Bronchial epithelial cell (primary cell): ENCODE data around the gene ATP8B2. TPM values are rescaled to one million over a fixed set of nuclear protein-coding genes. Genes with fewer than 3 reads are reported as not detected.
A peak's percentile ranks its signal among the peaks of the same experiment; 100 is the strongest.

Source experiments
- DNase-seq: peaks from one replicate; pipeline ENCODE4 v3.0.0-alpha.2; 2010; ENCODE audit warnings: low read depth
- FAIRE-seq: peaks from 2 replicates; lab custom pipeline; 2011; peaks lifted over from hg19 to GRCh38; lab: Jason Lieb, UNC
- H3K27me3 ChIP-seq: 2 replicates; pipeline ENCODE4 v1.5.1; 2011; ENCODE audit warnings: low read length; ENCODE audit not compliant: control insufficient read depth, insufficient read depth
- H3K36me3 ChIP-seq: 2 replicates; pipeline ENCODE4 v1.5.1; 2011; ENCODE audit warnings: low read length; ENCODE audit not compliant: control insufficient read depth, insufficient read depth
- H3K4me3 ChIP-seq: 2 replicates; pipeline ENCODE4 v1.5.1; 2011; ENCODE audit warnings: mild to moderate bottlenecking, low read depth, low read length, control low read depth
- total RNA-seq: library from RNA; depleted of rRNA; stranded (reverse); fragments of >200 nt; gene quantifications from 2 replicates; pipeline ENCODE4 v1.2.1, GENCODE V29; 2014
- TF ChIP-seq, protein P1 (sequence below): IDR thresholded peaks from 2 replicates; pipeline ENCODE4 v1.5.1; 2011; ENCODE audit warnings: mild to moderate bottlenecking, moderate library complexity, low read length, control low read depth, inconsistent platforms; ENCODE audit not compliant: insufficient read depth, severe bottlenecking

Gene ATP8B2
- total RNA-seq, 1 donor from 2014 or later, result 15.5 TPM

DNA sequence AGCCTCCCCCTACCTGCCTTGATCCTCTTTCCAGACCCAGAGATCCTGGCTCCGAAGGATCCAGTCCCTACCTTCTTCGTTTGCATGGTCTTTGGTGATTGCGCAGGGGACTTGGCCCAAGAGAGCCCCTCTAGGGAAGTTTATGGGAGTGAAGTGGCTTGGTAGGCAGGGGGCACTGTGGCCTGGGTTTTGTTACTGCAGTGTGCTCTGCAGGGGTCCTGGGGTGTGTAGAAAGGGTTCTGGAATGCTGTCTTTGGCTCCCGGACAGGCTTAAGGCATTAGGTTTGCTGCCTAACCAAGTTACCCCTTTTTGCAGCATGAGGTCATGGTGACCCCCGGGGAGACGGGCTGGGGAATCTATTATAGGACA, 3.8 kb downstream of the ATP8B2 start:
- FAIRE-seq, result no peak
- H3K36me3 ChIP-seq, result peaks cover 2% of the 10 kb centered on the region
- TF ChIP-seq, protein P1, sequence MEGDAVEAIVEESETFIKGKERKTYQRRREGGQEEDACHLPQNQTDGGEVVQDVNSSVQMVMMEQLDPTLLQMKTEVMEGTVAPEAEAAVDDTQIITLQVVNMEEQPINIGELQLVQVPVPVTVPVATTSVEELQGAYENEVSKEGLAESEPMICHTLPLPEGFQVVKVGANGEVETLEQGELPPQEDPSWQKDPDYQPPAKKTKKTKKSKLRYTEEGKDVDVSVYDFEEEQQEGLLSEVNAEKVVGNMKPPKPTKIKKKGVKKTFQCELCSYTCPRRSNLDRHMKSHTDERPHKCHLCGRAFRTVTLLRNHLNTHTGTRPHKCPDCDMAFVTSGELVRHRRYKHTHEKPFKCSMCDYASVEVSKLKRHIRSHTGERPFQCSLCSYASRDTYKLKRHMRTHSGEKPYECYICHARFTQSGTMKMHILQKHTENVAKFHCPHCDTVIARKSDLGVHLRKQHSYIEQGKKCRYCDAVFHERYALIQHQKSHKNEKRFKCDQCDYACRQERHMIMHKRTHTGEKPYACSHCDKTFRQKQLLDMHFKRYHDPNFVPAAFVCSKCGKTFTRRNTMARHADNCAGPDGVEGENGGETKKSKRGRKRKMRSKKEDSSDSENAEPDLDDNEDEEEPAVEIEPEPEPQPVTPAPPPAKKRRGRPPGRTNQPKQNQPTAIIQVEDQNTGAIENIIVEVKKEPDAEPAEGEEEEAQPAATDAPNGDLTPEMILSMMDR, result no peak
- no peak for DNase-seq
- H3K4me3 ChIP-seq, result no peak overlapping the region
- no peaks in the 10 kb centered on the region for H3K27me3 ChIP-seq

DNA sequence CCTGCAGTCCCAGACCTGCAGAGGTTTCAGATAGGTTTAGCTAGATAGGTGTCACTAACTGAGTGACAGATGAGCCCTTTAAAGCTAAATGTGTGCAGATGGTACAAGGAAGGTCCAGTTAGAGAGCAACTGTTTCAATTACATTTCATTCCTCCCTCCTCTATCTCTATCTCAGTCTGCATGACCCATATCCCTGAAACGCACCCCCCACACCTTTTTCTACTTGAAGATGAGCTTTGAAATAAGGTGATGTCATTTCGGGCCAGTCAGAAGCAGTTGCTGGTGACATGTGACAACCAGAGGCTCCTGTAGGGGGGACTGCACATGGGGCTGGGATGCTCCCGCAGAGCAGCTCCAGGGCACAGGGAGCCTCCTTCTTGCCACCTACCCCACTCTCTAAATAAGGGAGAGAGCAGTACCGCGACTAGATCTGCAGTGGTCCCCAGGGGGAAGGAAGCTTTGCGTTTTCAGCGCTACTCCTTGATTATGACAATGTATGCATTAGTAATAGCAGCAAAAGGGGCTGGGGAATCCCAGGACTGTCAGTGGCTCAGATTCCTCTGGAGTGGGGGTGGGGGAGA, 4.3 kb downstream of the ATP8B2 start:
- H3K27me3 ChIP-seq, result no peaks in the 10 kb centered on the region
- peaks cover 2% of the 10 kb centered on the region for H3K36me3 ChIP-seq
- TF ChIP-seq, protein P1, result no peak
- no peak overlapping the region for H3K4me3 ChIP-seq
- no peak for DNase-seq
- no peak for FAIRE-seq

DNA sequence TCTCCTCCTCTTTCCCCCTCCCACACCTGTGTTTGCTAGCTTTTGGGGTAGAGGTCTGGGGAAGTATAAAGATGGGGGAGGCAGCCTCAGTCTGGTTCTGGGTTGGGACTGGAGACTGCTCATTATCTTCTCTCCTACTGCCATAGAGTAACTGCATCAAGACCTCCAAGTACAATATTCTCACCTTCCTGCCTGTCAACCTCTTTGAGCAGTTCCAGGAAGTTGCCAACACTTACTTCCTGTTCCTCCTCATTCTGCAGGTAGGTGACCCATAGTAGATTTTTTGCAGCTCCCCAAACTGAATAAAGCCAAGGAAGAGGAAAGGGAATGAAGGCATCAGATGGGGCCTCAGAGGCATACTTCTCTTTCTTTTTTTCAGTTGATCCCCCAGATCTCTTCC, 5.3 kb downstream of the ATP8B2 start:
- Histone ChIP-seq H3K27me3 (no peaks in the 10 kb centered on the region), H3K4me3 (no peak overlapping the region), H3K36me3 (peaks cover 2% of the 10 kb centered on the region)
- TF ChIP-seq, protein P1, result no peak
- DNase-seq, result no peak
- FAIRE-seq, result no peak

DNA sequence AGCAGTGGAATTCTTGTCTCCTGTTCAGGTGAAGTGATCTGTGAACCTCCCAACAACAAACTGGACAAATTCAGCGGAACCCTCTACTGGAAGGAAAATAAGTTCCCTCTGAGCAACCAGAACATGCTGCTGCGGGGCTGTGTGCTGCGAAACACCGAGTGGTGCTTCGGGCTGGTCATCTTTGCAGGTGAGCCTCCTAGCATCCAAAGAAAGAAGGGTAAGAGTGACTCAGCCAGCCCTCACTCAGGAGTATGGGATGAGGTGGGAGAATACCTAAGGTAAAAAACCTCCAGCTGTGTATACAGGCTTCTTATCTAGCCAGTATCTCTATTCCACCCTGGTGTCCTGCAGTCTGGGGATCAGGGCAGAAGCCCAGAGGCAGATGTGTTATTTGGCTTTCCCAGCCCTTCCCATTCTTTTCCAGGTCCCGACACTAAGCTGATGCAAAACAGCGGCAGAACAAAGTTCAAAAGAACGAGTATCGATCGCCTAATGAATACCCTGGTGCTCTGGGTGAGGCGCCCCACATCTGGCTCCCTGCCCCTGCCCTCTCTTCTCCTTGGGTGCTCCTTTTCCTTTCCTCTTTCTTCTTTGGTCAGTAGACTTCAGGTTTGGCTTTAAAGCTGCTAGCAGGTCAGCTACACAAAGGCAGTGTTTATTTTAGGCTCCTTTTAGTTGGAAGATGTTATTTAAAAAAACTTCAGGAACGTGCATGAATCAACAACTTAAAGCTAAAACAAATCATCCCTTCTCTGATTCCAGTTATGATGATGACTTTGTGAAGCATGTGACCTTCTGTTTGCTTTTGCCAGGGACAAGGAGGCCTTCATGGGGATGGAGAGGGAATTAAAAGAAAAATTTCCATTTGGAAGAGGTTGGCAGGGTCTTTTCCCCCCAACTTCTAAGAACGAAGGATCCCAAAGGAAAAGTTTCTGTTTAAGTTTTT, 9.0 kb downstream of the ATP8B2 start:
- TF ChIP-seq, protein P1, result no peak
- Histone ChIP-seq H3K4me3 (no peak overlapping the region), H3K27me3 (no peaks in the 10 kb centered on the region), H3K36me3 (peaks cover 4% of the 10 kb centered on the region)
- FAIRE-seq (no peak), DNase-seq (peak; percentile 19)

DNA sequence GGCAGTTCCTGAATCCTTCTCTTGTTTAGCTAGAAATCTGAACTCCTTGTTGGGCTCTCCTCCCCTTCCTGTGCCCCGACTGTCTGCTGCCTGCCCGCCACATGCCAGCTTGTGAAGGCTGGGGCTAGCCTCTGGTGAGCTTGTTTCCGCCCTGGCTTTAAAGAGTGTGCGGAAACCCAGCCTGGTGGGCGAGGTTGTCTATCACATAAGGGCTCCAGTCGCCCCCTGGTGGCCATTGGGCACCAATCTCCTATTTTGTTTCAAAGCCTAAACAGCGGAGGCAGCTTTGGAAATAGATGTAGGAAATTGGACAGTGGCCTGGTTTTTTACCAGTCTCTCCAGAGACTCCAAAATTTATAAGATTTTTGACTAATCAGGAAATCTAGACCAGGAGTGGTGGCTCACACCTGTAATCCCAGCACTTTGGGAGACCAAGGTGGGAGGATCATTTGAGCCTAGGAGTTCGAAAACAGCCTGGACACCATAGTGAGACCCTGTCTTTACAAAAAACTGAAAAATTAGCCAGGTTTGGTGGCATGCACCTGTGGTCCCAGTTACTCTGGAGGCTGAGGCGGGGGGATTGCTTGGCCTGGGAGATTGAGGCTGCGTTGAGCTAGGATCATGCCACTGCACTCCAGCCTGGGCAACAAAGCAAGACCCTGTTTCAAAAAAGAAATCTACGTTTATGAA, 9.8 kb downstream of the ATP8B2 start:
- peaks cover 5% of the 10 kb centered on the region for H3K36me3 ChIP-seq
- H3K4me3 ChIP-seq, result no peak overlapping the region
- FAIRE-seq (no peak), DNase-seq (peak; percentile 73)
- no peaks in the 10 kb centered on the region for H3K27me3 ChIP-seq
- TF ChIP-seq, protein P1, result peak; percentile 85
